ENCODE measurements around the gene SDK1. TPM values are rescaled to one million over a fixed set of nuclear protein-coding genes. Genes with fewer than 3 reads are reported as not detected.
A peak's percentile ranks its signal among the peaks of the same experiment; 100 is the strongest.

SDK1 gene
- total RNA-seq, 1 donor: 0.43 TPM

DNA sequence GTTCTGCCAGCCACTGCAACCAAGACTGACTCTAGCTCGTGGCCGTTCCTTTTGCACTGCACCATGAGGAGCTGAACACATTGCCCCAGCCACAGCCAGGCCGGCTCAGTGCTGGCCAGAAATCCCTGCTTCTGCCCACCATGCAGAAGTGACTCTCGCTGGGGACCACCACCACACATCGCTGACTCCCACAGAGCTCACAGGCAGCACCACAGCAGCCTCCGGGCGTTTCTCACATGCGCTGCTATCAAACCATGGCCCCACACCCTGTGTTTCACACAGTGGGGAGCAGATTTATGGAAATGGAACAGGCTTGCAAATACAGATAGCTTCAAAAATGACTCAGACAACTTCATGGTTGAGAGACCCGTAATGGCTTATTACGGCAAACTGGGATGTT is 15.4 kb upstream of the SDK1 start:
- DNase-seq (ENCODE audit: low read depth): no peak
- H3K4me3 ChIP-seq (ENCODE audit: low read depth, low read length): no peak overlapping the region
- TF ChIP-seq, protein P1, sequence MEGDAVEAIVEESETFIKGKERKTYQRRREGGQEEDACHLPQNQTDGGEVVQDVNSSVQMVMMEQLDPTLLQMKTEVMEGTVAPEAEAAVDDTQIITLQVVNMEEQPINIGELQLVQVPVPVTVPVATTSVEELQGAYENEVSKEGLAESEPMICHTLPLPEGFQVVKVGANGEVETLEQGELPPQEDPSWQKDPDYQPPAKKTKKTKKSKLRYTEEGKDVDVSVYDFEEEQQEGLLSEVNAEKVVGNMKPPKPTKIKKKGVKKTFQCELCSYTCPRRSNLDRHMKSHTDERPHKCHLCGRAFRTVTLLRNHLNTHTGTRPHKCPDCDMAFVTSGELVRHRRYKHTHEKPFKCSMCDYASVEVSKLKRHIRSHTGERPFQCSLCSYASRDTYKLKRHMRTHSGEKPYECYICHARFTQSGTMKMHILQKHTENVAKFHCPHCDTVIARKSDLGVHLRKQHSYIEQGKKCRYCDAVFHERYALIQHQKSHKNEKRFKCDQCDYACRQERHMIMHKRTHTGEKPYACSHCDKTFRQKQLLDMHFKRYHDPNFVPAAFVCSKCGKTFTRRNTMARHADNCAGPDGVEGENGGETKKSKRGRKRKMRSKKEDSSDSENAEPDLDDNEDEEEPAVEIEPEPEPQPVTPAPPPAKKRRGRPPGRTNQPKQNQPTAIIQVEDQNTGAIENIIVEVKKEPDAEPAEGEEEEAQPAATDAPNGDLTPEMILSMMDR (IDR thresholded peaks at IDR 0.05; ENCODE audit: insufficient read depth, low read depth, low read length): no peak

DNA sequence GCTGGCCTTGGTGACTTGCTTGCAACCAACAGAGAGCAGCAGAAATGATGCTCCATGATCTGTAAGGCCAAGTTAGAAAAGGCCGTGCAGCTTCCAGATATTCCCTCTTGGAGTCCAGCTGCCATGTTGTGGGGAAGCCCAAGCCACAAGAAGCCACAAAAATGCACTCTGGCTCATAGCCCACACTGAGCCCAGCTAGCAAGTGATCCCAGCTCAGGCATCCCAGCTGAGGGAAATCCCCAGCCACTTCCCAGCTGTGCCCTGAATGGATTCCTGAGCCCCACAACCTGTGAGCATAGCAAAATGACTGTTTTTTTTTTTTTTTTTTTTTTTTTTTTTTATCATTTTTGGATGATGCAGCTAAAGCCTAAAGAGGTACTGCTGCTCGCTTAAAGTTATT is 11.1 kb upstream of the SDK1 start:
- H3K4me3 ChIP-seq (ENCODE audit: low read depth, low read length): no peak overlapping the region
- peak; percentile 44 for DNase-seq (ENCODE audit: low read depth)
- TF ChIP-seq, protein P1 (IDR thresholded peaks at IDR 0.05; ENCODE audit: insufficient read depth, low read depth, low read length): no peak

- DNase-seq (ENCODE audit: low read depth): no peak
- TF ChIP-seq, protein P1 (IDR thresholded peaks at IDR 0.05; ENCODE audit: insufficient read depth, low read depth, low read length): no peak
- no peak overlapping the region for H3K4me3 ChIP-seq (ENCODE audit: low read depth, low read length)
Observed at GRCh38 chr7:3292694-3293093, 8.4 kb upstream of the SDK1 start.

DNA sequence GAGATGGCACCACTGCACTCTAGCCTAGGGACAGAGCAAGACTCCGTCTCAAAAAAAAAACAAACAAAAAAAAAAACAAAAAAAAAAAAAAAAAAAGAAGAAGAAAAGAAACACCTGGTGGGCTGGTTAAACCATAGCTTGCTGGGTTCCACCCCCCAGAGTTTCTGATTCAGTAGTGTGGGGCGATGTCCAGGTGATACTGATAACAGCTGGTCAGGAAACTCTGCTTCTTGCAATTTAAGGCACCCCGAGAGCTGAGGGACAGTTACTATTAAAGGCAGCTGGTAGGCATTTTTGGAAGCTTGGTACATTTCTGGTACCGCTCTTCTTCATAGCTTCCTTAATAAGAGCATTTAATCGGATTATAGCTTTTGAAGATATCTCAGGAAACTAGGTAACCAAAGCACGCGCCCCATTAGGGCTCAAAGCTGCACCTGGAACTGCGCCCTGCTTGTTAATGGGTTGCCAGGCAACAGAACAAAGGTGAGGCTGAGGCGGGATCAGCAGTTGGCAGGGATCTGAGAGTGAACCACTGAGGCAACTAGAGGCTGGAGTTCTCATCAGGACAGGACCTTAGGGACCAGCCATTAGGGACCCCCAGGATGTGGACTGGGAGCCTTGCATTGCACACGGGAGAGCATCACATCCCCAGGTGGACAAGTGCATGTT is 6.5 kb upstream of the SDK1 start:
- TF ChIP-seq, protein P1 (IDR thresholded peaks at IDR 0.05; ENCODE audit: insufficient read depth, low read depth, low read length): no peak
- DNase-seq (ENCODE audit: low read depth): no peak

GRCh38 chr7:3297105-3297819 is 3.8 kb upstream of the SDK1 start:
- TF ChIP-seq, protein P1 (IDR thresholded peaks at IDR 0.05; ENCODE audit: insufficient read depth, low read depth, low read length): no peak
- no peak for DNase-seq (ENCODE audit: low read depth)

More for the DNA sequence above, 6.5 kb upstream of the SDK1 start:
- H3K4me3 ChIP-seq (ENCODE audit: low read depth, low read length): no peak overlapping the region

GRCh38 chr7:3300221-3300650 is 816 bp upstream of the SDK1 start:
- no peak for DNase-seq (ENCODE audit: low read depth)
- TF ChIP-seq, protein P1 (IDR thresholded peaks at IDR 0.05; ENCODE audit: insufficient read depth, low read depth, low read length): no peak
- H3K4me3 ChIP-seq (ENCODE audit: low read depth, low read length): peak overlapping the region; percentile 48

More at GRCh38 chr7:3297105-3297819, 3.8 kb upstream of the SDK1 start:
- H3K4me3 ChIP-seq (ENCODE audit: low read depth, low read length): no peak overlapping the region
